HG03066 (cell line): ENCODE data around the gene XCL1.

Experiments
- ATAC-seq: cut with Tn5 transposase; IDR thresholded peaks from one replicate; pipeline ENCODE4 v1.9.1; 2021; ENCODE audit warnings: low read depth; ENCODE audit not compliant: unreplicated experiment

Gene XCL1

GRCh38 chr1:168603501-168604110 is 27.2 kb downstream of the XCL1 start:
- no peak for ATAC-seq

DNA sequence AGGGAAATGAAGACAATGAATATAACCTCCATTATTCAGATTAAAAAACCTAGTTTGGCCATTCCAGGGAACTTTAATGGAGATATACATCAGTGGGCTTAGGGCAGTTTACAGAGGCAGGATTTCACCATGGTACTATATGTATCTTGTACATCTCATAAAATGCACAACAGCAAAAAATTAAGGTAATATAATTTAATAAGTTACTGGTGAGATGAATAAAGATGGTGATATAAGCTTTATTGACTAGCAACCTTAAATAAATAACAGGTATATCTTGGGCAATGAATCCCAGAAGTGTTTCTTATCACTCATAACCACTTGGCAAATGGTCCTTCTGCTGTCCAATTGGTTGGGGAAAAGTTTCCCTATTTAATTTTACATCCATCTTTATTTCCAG is 29.0 kb downstream of the XCL1 start:
- no peak for ATAC-seq

DNA sequence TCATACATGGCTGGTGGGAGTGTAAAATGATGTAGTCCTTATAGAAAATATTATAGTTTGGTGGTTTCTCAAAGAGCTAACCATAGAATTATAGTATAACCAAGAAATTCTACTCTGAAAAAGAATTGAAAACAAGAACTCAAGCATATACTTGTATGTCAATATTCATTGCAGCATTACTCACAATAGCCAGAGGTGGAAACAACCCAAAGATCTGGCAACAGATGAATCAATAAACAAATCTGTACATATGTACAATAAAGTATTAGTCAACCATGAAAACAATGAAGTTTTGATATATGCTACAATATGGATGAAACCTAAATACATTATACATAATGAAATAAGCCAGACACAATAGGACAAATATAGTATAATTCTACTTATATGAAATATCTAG is 29.7 kb downstream of the XCL1 start:
- no peak for ATAC-seq

GRCh38 chr1:168607872-168608428 is 31.5 kb downstream of the XCL1 start:
- ATAC-seq: no peak

DNA sequence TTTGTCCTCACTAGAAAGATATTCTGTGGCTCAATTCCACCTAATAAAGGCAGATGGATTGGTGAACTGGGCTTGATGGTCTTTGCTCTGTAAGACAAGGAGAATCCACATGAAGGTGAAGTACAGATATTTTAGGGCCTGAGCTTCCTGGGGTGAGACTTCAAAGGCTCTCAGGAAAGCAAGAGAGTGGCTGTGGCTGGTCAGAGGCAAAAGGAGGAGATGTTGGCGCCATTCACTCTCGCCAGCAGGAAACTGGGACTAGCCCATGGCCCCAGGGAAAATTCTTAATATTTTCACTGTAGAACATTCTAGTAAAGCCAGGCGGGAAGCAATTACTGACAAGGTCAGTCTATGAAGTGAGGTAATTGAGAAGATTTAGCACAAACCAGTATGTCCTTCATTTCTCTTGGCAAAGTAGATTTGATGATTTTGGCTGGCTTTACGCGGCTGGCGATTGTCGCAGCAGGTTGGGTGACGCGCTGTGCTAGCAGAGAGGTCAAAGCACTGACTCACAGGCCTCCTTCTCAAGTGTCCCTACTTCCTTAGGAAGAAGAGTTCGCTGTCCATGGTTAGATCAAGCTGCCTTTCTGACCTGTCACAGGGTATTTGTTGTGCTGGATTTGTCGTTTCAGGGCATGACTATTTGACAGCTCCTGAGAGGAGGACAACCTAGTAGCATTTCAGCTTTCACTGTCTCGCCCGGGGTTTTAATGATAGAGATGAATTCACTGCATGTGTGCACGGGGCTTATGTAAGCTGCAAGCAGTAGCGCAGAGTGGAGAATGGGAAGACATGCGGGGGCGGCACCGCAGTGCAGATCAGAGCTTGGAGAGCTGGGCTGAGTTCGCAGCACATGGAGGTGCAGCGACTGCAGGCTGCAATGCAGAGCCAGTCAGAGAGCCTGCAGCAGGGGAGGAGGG is 32.7 kb downstream of the XCL1 start:
- ATAC-seq: no peak

DNA sequence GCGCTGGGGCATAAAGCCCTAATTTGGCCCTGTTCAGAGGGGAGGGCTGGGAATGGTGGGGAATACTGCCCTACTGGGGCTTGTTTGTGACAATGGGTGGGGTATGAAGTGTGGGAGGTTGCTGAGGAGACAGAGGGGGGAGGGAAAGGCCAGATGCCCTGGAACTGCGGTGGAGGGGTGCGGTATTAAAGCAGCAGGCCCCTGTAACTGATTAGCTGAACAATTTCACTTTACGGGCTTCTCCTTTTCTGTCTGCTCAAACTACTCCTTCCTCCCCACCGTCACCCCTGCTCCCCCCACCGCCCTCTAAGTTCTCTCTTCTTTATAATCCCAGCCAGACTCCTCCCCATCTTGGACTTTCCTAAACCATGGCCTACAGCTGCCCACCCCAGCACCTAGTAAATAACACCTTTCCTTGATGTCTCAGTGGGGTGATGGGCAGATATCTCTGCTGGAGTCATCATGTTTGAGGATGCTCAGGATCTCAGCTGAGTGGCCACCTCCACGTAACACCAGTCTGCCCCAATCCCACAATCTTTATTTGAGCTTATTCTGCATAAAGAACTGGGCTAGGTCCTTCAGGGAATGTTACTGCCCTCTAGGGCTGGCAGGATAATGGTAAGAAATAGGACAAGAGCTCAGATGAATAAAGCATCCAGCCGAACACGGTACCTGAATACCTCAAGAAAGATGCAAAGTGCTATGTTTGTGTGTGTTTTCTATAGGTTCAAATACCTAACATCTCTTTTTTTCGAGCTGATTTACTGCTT is 33.5 kb downstream of the XCL1 start:
- no peak for ATAC-seq

DNA sequence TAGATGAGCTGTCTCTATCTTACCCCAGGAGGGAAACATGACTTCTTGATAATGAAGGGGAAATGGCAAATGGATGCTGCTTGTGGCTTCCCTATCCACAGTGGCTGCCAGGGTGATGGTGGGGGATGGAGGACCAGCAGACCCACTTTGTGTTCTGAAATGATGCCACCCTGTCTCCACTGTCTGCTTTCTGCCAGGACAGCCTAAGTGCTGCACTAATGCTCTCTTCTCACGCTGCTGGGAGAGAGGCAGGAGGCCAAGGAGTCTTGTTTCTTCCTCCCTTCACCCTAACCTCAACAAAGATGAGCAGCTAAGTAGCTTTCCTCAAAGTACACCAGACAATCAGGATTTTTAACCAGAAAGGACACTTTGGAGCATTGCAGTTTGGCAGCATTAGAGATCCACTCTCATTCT is 36.6 kb downstream of the XCL1 start:
- no peak for ATAC-seq

GRCh38 chr1:168613691-168614231 is 37.4 kb downstream of the XCL1 start:
- ATAC-seq: no peak

DNA sequence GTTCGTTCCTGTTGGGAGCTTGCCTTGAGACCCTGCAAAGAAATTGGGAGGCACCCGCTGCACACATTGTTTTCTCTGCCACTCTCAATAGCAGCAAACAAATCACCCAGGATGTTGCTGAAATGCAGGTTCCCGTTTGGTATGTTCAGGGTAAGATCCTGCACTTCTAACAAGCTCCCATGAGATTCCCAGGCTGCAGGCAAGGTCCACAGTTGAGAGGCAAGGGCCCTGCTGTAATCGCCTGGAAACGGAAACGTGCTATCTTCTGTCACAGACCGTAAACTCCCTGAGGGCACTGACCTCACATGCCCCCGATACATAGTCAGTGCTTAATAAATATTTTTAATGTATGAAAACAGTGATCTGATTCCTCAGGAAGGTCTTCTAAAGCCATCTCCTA is 37.8 kb downstream of the XCL1 start:
- no peak for ATAC-seq

DNA sequence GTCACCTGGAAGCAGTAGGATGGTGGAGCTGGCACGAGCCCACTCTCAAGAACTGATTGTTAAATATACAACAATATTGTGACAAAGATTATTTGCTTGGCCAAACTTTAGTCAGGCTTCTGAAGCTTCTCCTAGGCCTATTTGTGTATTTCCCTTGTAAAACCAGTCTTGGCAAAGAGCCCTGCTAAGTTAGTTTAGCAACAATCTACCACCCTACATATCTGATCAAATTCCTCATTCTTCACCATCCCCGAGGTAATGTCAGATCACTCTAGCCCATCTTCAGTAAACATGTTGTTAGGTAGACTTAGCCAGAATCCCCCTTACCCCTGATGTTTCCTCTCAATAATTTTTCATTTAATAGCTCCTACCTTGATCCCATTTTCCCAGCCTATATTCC is 39.6 kb downstream of the XCL1 start:
- ATAC-seq: no peak

GRCh38 chr1:168617974-168618750 is 41.8 kb downstream of the XCL1 start:
- no peak for ATAC-seq

- no peak for ATAC-seq
Measured at GRCh38 chr1:168618886-168619285, 42.5 kb downstream of the XCL1 start.

DNA sequence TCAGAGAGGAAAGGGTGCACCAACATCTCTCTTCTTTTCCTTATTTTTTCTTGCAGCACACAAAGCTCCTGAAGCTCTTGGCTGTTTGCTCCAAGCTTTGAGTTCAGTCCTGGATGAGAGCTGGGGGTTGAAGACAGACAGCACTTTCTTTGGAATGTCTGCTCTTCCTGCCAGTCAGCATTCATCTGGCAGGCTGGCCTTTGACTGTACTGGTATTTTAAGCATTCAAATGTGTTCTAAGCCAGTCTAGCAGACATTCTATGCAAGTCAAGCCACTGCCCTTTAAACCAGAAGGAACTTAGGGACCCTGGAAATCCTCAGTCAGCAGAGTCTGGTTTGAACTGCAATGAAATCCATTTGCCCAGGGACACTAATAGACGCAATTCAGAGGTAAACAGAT is 45.0 kb downstream of the XCL1 start:
- ATAC-seq: no peak

- ATAC-seq: no peak
Measured at GRCh38 chr1:168623003-168623828, 46.8 kb downstream of the XCL1 start.

GRCh38 chr1:168623831-168624230 is 47.4 kb downstream of the XCL1 start:
- ATAC-seq: no peak

- ATAC-seq: no peak
Measured at GRCh38 chr1:168626326-168626725, 49.9 kb downstream of the XCL1 start.

- no peak for ATAC-seq
Measured at GRCh38 chr1:168627370-168627769, 51.0 kb downstream of the XCL1 start.

DNA sequence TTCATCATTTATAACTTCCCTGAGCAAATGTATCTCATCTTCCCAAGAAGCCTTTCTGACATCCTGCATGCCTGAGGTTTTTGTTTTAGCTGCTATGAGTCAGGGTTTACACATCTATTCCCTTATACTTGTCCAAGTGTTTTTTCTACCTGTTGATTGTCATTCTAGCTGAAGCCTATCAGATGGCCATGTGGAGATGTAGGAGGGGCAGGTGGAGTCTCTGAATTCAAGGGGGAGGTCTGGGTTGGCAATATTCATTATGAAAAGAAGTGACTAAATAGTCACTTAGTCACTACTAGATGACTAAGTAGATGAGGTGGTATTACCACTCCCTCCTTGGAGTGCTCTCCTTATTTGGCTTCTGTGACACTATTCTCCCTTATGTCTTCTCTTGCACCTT is 52.4 kb downstream of the XCL1 start:
- no peak for ATAC-seq

- no peak for ATAC-seq
Measured at GRCh38 chr1:168629466-168629865, 53.1 kb downstream of the XCL1 start.
